Endothelial cell of umbilical vein (primary cell): ENCODE measurements around the gene EDN1. TPM values are rescaled to one million over a fixed set of nuclear protein-coding genes. Genes with fewer than 3 reads are reported as not detected.
"Not testable (repeated sequence)": the region's sequence is repeated elsewhere in the genome, so short reads cannot be mapped to it uniquely, and the experiment has no call there.

Experiments
- BruUV-seq: library from RNA; stranded (reverse); fragments of 400-500 nt; replicated peaks from 2 replicates; lab custom pipeline; 2021; lab: Mats Ljungman, UMichigan
- CTCF ChIA-PET: fragments of 300-600, 350-600 bp; sonication (Branson Sonifier 250); formaldehyde crosslinking; loops from one replicate; lab custom pipeline; 2021; ENCODE audit warnings: antibody characterized with exemption, inconsistent platforms; lab: Charles Lee
- POLR2A ChIA-PET: fragments of 300-600, 350-600 bp; sonication (Branson Sonifier 250); formaldehyde crosslinking; loops from one replicate; lab custom pipeline; 2021; ENCODE audit warnings: antibody characterized with exemption, inconsistent platforms; lab: Charles Lee
- DNase-seq: peaks from one replicate; pipeline ENCODE4 v3.0.0-alpha.2; 2011; ENCODE audit warnings: low read depth, low spot score
- FAIRE-seq: peaks from 2 replicates; lab custom pipeline; 2011; peaks lifted over from hg19 to GRCh38; lab: Jason Lieb, UNC
- H2AFZ ChIP-seq: 2 replicates; pipeline ENCODE4 v1.6.0; 2012; ENCODE audit warnings: low read depth, low read length, control low read depth, inconsistent platforms
- H3K27ac ChIP-seq: 2 replicates; pipeline ENCODE4 v1.5.1; 2011; ENCODE audit warnings: low read depth, mild to moderate bottlenecking, control low read depth, low read length, moderate library complexity; ENCODE audit not compliant: insufficient read depth
- H3K27me3 ChIP-seq, 2 experiments: 2 replicates each; pipeline versions ENCODE4 v1.6.0 to v1.6.1; 2011; ENCODE audit warnings: low read length in 2 of 2, mixed read lengths in 1 of 2; ENCODE audit not compliant: control insufficient read depth in 2 of 2, insufficient read depth in 2 of 2
- H3K36me3 ChIP-seq, 2 experiments: 2 replicates in 1 of 2; 3 replicates in 1 of 2; pipeline ENCODE4 v1.5.1; 2011; ENCODE audit warnings: low read length in 2 of 2, mild to moderate bottlenecking in 1 of 2, moderate library complexity in 1 of 2; ENCODE audit not compliant: control insufficient read depth in 2 of 2, insufficient read depth in 2 of 2; ENCODE audit errors: extremely low read depth in 1 of 2
- H3K4me1 ChIP-seq: 3 replicates; pipeline ENCODE4 v1.5.1; 2011; ENCODE audit warnings: mild to moderate bottlenecking, low read length; ENCODE audit not compliant: control insufficient read depth, insufficient read depth; ENCODE audit errors: extremely low read depth
- H3K4me2 ChIP-seq: 2 replicates; pipeline ENCODE4 v1.6.1; 2011; ENCODE audit warnings: low read length, control low read depth, mixed read lengths; ENCODE audit not compliant: insufficient read depth
- H3K4me3 ChIP-seq, 3 experiments: fragments of 200-600 bp in 1 of 3; sonication (generic), shearing (Covaris generic) in 1 of 3; replicated peaks in 1 of 3; 2 replicates each; pipeline ENCODE4 v1.5.1; 2011 to 2016; ENCODE audit warnings: control low read depth in 3 of 3, low read length in 3 of 3, mild to moderate bottlenecking in 2 of 3, inconsistent platforms in 1 of 3, low read depth in 1 of 3, moderate library complexity in 1 of 3; ENCODE audit not compliant: insufficient read depth in 1 of 3
- H3K79me2 ChIP-seq: 2 replicates; pipeline ENCODE4 v1.6.0; 2012; ENCODE audit warnings: low read length, inconsistent platforms; ENCODE audit not compliant: control insufficient read depth, insufficient read depth
- H3K9ac ChIP-seq: replicated peaks from 2 replicates; pipeline ENCODE3; 2011; ENCODE audit warnings: low read length, control low read depth; ENCODE audit not compliant: insufficient read depth; ENCODE audit errors: extremely low read depth
- H3K9me1 ChIP-seq: replicated peaks from 3 replicates; pipeline ENCODE4 v1.6.0; 2011; ENCODE audit warnings: mild to moderate bottlenecking, low read length; ENCODE audit not compliant: control insufficient read depth, insufficient read depth; ENCODE audit errors: extremely low read depth
- H3K9me3 ChIP-seq: replicated peaks from 2 replicates; pipeline ENCODE4 v1.5.1; 2012; ENCODE audit warnings: low read length, inconsistent platforms; ENCODE audit not compliant: control insufficient read depth, insufficient read depth
- H4K20me1 ChIP-seq: replicated peaks from 2 replicates; pipeline ENCODE3; 2011; ENCODE audit warnings: mild to moderate bottlenecking, low read length; ENCODE audit not compliant: control insufficient read depth, insufficient read depth; ENCODE audit errors: extremely low read depth
- EZH2 ChIP-seq: IDR thresholded peaks from 2 replicates; pipeline ENCODE4 v1.6.1; 2012; ENCODE audit warnings: borderline replicate concordance, low read depth, mild to moderate bottlenecking, moderate library complexity, low read length, inconsistent platforms; ENCODE audit not compliant: severe bottlenecking
- FOS ChIP-seq: IDR thresholded peaks from 2 replicates; pipeline ENCODE4 v1.6.1; 2011; ENCODE audit warnings: mild to moderate bottlenecking, low read length, moderate library complexity, borderline replicate concordance; ENCODE audit not compliant: insufficient read depth
- GATA2 ChIP-seq: IDR thresholded peaks from 2 replicates; pipeline ENCODE4 v1.7.0; 2011; ENCODE audit warnings: low read depth, mild to moderate bottlenecking, moderate library complexity, mixed read lengths, low read length; ENCODE audit not compliant: insufficient read length, insufficient read depth
- MYC ChIP-seq: IDR thresholded peaks from one replicate; pipeline ENCODE4 v1.6.1; 2011; ENCODE audit warnings: mild to moderate bottlenecking, low read depth, low read length
- dilution Hi-C: fragments of 300-500 bp; cut with MboI; formaldehyde crosslinking; loops from one replicate; pipeline ENCODE4 v1.15.0; 2019; ENCODE audit warnings: low sequenced_read_pairs; ENCODE audit not compliant: extremely low pct_ligation_motif_present
- intact Hi-C: fragments of 100-400 bp; cut with micrococcal nuclease; formaldehyde crosslinking; loops from one replicate; pipeline ENCODE4 v1.10.0; 2022
- polyA plus RNA-seq, 4 experiments: library from polyadenylated mRNA; depleted of rRNA in 3 of 4; stranded (reverse) in 3 of 4; unstranded in 1 of 4; fragments of >200 nt; gene quantifications; 2 replicates each; pipeline versions ENCODE4 v1.2.1 to v1.2.3, GENCODE V29; 2011 to 2012; ENCODE audit warnings: missing spikeins in 1 of 4
- total RNA-seq: library from RNA; stranded (reverse); gene quantifications from 2 replicates; pipeline ENCODE4 v1.2.3, GENCODE V29; 2021
- TF ChIP-seq, protein P1 (sequence below): IDR thresholded peaks from 2 replicates; pipeline ENCODE4 v1.6.1; 2011; ENCODE audit not compliant: insufficient read depth, insufficient read length

The EDN1 gene
- total and polyA plus RNA-seq, 2 donors (not counting 3 experiments of a cell fraction or from before 2014, with no cell fraction given) = 493 to 498 TPM

GRCh38 chr6:12331951-12332749 lies 42.0 kb downstream of the EDN1 start:
- H3K27ac ChIP-seq = no peak overlapping the region
- no peaks in the 10 kb centered on the region for H4K20me1 ChIP-seq
- H3K4me3 ChIP-seq = no peak overlapping the region
- no peak overlapping the region for H3K4me2 ChIP-seq
- DNase-seq (no peak), FAIRE-seq (no peak)
- no peaks in the 10 kb centered on the region for H3K36me3 ChIP-seq
- ChIA-PET POLR2A (no interaction called here), CTCF (interaction anchor here (0.9 to 1.0 kb wide), 2 partner anchors 11 to 16 kb away, joined by 3 to 5 read pairs; no protein-coding TSS in a partner anchor)
- intact Hi-C loops (no loop called here), dilution Hi-C loops (no loop called here)
- no peaks in the 10 kb centered on the region for H3K27me3 ChIP-seq
- no peak overlapping the region for H2AFZ ChIP-seq
- no peaks in the 10 kb centered on the region for H3K9me3 ChIP-seq
- no peaks in the 10 kb centered on the region for H3K9me1 ChIP-seq
- TF ChIP-seq, protein P1, sequence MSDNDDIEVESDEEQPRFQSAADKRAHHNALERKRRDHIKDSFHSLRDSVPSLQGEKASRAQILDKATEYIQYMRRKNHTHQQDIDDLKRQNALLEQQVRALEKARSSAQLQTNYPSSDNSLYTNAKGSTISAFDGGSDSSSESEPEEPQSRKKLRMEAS = no peak
- TF ChIP-seq MYC (no peak), EZH2 (no peak), FOS (no peak), GATA2 (no peak)
- no peak overlapping the region for H3K9ac ChIP-seq
- H3K4me1 ChIP-seq = peaks cover 3% of the 10 kb centered on the region
- H3K79me2 ChIP-seq = no peaks in the 10 kb centered on the region
- no TSS peak for BruUV-seq

DNA sequence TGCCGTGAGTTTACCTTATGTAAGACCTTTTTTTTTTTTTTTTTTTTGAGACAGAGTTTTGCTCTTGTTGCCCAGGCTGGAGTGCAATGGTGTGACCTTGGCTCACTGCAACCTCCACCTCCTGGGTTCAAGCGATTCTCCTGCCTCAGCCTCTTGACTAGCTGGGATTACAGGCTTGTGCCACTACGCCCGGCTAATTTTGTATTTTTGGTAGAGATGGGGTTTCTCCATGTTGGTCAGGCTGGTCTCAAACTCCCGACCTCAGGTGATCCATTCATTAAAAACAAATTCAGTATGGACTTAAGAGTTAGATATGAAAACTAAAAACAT lies 42.6 kb downstream of the EDN1 start:
- H3K27me3 ChIP-seq, H3K36me3 ChIP-seq, H3K4me3 ChIP-seq, H3K4me2 ChIP-seq, dilution Hi-C loops, CTCF ChIA-PET, H3K27ac ChIP-seq, FAIRE-seq, POLR2A ChIA-PET, H3K9me1 ChIP-seq, H4K20me1 ChIP-seq, intact Hi-C loops, H3K4me1 ChIP-seq, H3K9me3 ChIP-seq, BruUV-seq, DNase-seq, H3K9ac ChIP-seq, H3K79me2 ChIP-seq, H2AFZ ChIP-seq: not testable (repeated sequence)
